ENCODE data around the gene PAK6. TPM values are rescaled to one million over a fixed set of nuclear protein-coding genes. Genes with fewer than 3 reads are reported as not detected.

PAK6 gene
- total and polyA plus RNA-seq, 2 experiments from 2014 or later = 2.4 to 20.0 TPM

- Histone ChIP-seq H3K4me2 (no peak overlapping the region), H3F3A (replicated peaks; ENCODE audit: low read depth) (peaks cover 13% of the 10 kb centered on the region; the same call in 1 of the 2 replicates), H3K4me1 (ENCODE audit: insufficient read depth) (peaks cover 28% of the 10 kb centered on the region), H3K9me2 (ENCODE audit: insufficient read depth) (no peaks in the 10 kb centered on the region), H3K4me3 (no peak overlapping the region), H3K27ac (ENCODE audit: low read depth) (no peak overlapping the region), H3K79me2 (replicated peaks; ENCODE audit: insufficient read depth) (no peaks in the 10 kb centered on the region), H3K27me3 (ENCODE audit: insufficient read depth) (peaks cover 83% of the 10 kb centered on the region), H3K36me3 (ENCODE audit: insufficient read depth) (no peaks in the 10 kb centered on the region), H2AFZ (no peak overlapping the region), H4K20me1 (replicated peaks; ENCODE audit: insufficient read depth) (no peaks in the 10 kb centered on the region)
- DNase-seq (ENCODE audit: low spot score) = no peak
- peaks cover 47% of the 10 kb centered on the region for H3K4me1 Mint-ChIP-seq
- no peaks in the 10 kb centered on the region for H3K9me3 Mint-ChIP-seq
- H3K4me3 Mint-ChIP-seq = no peak overlapping the region
- no peak for ATAC-seq
- TF ChIP-seq, protein P1, sequence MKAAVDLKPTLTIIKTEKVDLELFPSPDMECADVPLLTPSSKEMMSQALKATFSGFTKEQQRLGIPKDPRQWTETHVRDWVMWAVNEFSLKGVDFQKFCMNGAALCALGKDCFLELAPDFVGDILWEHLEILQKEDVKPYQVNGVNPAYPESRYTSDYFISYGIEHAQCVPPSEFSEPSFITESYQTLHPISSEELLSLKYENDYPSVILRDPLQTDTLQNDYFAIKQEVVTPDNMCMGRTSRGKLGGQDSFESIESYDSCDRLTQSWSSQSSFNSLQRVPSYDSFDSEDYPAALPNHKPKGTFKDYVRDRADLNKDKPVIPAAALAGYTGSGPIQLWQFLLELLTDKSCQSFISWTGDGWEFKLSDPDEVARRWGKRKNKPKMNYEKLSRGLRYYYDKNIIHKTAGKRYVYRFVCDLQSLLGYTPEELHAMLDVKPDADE (IDR thresholded peaks at IDR 0.05) = no peak
- TF ChIP-seq CREB1 (CRISPR knock-in tag; IDR thresholded peaks at IDR 0.05; ENCODE audit: low read depth) = no peak
- TF ChIP-seq, protein P2, sequence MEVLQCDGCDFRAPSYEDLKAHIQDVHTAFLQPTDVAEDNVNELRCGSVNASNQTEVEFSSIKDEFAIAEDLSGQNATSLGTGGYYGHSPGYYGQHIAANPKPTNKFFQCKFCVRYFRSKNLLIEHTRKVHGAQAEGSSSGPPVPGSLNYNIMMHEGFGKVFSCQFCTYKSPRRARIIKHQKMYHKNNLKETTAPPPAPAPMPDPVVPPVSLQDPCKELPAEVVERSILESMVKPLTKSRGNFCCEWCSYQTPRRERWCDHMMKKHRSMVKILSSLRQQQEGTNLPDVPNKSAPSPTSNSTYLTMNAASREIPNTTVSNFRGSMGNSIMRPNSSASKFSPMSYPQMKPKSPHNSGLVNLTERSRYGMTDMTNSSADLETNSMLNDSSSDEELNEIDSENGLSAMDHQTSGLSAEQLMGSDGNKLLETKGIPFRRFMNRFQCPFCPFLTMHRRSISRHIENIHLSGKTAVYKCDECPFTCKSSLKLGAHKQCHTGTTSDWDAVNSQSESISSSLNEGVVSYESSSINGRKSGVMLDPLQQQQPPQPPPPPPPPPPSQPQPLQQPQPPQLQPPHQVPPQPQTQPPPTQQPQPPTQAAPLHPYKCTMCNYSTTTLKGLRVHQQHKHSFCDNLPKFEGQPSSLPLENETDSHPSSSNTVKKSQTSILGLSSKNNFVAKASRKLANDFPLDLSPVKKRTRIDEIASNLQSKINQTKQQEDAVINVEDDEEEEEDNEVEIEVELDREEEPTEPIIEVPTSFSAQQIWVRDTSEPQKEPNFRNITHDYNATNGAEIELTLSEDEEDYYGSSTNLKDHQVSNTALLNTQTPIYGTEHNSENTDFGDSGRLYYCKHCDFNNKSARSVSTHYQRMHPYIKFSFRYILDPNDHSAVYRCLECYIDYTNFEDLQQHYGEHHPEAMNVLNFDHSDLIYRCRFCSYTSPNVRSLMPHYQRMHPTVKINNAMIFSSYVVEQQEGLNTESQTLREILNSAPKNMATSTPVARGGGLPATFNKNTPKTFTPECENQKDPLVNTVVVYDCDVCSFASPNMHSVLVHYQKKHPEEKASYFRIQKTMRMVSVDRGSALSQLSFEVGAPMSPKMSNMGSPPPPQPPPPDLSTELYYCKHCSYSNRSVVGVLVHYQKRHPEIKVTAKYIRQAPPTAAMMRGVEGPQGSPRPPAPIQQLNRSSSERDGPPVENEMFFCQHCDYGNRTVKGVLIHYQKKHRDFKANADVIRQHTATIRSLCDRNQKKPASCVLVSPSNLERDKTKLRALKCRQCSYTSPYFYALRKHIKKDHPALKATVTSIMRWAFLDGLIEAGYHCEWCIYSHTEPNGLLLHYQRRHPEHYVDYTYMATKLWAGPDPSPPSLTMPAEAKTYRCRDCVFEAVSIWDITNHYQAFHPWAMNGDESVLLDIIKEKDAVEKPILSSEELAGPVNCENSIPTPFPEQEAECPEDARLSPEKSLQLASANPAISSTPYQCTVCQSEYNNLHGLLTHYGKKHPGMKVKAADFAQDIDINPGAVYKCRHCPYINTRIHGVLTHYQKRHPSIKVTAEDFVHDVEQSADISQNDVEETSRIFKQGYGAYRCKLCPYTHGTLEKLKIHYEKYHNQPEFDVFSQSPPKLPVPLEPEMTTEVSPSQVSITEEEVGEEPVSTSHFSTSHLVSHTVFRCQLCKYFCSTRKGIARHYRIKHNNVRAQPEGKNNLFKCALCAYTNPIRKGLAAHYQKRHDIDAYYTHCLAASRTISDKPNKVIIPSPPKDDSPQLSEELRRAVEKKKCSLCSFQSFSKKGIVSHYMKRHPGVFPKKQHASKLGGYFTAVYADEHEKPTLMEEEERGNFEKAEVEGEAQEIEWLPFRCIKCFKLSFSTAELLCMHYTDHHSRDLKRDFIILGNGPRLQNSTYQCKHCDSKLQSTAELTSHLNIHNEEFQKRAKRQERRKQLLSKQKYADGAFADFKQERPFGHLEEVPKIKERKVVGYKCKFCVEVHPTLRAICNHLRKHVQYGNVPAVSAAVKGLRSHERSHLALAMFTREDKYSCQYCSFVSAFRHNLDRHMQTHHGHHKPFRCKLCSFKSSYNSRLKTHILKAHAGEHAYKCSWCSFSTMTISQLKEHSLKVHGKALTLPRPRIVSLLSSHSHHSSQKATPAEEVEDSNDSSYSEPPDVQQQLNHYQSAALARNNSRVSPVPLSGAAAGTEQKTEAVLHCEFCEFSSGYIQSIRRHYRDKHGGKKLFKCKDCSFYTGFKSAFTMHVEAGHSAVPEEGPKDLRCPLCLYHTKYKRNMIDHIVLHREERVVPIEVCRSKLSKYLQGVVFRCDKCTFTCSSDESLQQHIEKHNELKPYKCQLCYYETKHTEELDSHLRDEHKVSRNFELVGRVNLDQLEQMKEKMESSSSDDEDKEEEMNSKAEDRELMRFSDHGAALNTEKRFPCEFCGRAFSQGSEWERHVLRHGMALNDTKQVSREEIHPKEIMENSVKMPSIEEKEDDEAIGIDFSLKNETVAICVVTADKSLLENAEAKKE (CRISPR knock-in tag; IDR thresholded peaks at IDR 0.05) = no peak
- TF ChIP-seq EZH2phosphoT487 (IDR thresholded peaks at IDR 0.05; ENCODE audit: unreplicated experiment) = no peak
- TF ChIP-seq, protein P3, sequence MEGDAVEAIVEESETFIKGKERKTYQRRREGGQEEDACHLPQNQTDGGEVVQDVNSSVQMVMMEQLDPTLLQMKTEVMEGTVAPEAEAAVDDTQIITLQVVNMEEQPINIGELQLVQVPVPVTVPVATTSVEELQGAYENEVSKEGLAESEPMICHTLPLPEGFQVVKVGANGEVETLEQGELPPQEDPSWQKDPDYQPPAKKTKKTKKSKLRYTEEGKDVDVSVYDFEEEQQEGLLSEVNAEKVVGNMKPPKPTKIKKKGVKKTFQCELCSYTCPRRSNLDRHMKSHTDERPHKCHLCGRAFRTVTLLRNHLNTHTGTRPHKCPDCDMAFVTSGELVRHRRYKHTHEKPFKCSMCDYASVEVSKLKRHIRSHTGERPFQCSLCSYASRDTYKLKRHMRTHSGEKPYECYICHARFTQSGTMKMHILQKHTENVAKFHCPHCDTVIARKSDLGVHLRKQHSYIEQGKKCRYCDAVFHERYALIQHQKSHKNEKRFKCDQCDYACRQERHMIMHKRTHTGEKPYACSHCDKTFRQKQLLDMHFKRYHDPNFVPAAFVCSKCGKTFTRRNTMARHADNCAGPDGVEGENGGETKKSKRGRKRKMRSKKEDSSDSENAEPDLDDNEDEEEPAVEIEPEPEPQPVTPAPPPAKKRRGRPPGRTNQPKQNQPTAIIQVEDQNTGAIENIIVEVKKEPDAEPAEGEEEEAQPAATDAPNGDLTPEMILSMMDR (conservative IDR thresholded peaks at IDR 0.05; ENCODE audit: low read depth in 2 of 2) = no peak
- no peak for TF ChIP-seq NANOG (IDR thresholded peaks at IDR 0.05; ENCODE audit: borderline replicate concordance)
- TF ChIP-seq EZH2 (IDR thresholded peaks at IDR 0.05; ENCODE audit: low read depth, unreplicated experiment) = no peak
- TF ChIP-seq ZNF331 (CRISPR knock-in tag; IDR thresholded peaks at IDR 0.05; ENCODE audit: low read depth) = no peak
- no peak for TF ChIP-seq JUNB (IDR thresholded peaks at IDR 0.05; ENCODE audit: unreplicated experiment)
- no peak for TF ChIP-seq REST (IDR thresholded peaks at IDR 0.05; ENCODE audit: unreplicated experiment)
- no peak for TF ChIP-seq ZNF114 (CRISPR knock-in tag; IDR thresholded peaks at IDR 0.05)
- TF ChIP-seq POLR2AphosphoS5 (IDR thresholded peaks at IDR 0.05; ENCODE audit: low read depth) = no peak
- no peak for TF ChIP-seq STAT1 (IDR thresholded peaks at IDR 0.05; ENCODE audit: unreplicated experiment)
- peaks cover 2% of the 10 kb centered on the region; the same call in 1 of the 3 replicates for H3K36me3 Mint-ChIP-seq (ENCODE audit: low read depth)
- H3K27me3 Mint-ChIP-seq (ENCODE audit: insufficient read depth, low read depth, poor library complexity) = peaks cover 65% of the 10 kb centered on the region
- no peak overlapping the region for H3K27ac Mint-ChIP-seq
Observed at GRCh38 chr15:40287968-40288367, 49.1 kb downstream of the PAK6 start.

Measured in GM23338 (cell line).